IPS-18a (cell line): ENCODE measurements around the gene PAFAH1B1.
"Not testable (repeated sequence)": the region's sequence is repeated elsewhere in the genome, so short reads cannot be mapped to it uniquely, and the experiment has no call there.

Experiments
- H3K27ac ChIP-seq: one replicate; pipeline ENCODE4 v1.5.1; 2013; ENCODE audit warnings: low read length
- H3K27me3 ChIP-seq: one replicate; pipeline ENCODE4 v1.6.1; 2013; ENCODE audit warnings: mild to moderate bottlenecking, low read length; ENCODE audit not compliant: control insufficient read depth, insufficient read depth
- H3K36me3 ChIP-seq: one replicate; pipeline ENCODE4 v1.6.1; 2013; ENCODE audit warnings: low read depth, low read length; ENCODE audit not compliant: control insufficient read depth
- H3K4me1 ChIP-seq: one replicate; pipeline ENCODE4 v1.6.1; 2013; ENCODE audit warnings: low read depth, low read length; ENCODE audit not compliant: control insufficient read depth
- H3K4me3 ChIP-seq: one replicate; pipeline ENCODE4 v1.5.1; 2013; ENCODE audit warnings: low read length
- H3K9ac ChIP-seq: one replicate; pipeline ENCODE4 v1.6.1; 2013; ENCODE audit warnings: mild to moderate bottlenecking, low read length, moderate library complexity
- H3K9me3 ChIP-seq: one replicate; pipeline ENCODE4 v1.6.1; 2013; ENCODE audit warnings: low read depth, low read length; ENCODE audit not compliant: control insufficient read depth

The PAFAH1B1 gene

DNA sequence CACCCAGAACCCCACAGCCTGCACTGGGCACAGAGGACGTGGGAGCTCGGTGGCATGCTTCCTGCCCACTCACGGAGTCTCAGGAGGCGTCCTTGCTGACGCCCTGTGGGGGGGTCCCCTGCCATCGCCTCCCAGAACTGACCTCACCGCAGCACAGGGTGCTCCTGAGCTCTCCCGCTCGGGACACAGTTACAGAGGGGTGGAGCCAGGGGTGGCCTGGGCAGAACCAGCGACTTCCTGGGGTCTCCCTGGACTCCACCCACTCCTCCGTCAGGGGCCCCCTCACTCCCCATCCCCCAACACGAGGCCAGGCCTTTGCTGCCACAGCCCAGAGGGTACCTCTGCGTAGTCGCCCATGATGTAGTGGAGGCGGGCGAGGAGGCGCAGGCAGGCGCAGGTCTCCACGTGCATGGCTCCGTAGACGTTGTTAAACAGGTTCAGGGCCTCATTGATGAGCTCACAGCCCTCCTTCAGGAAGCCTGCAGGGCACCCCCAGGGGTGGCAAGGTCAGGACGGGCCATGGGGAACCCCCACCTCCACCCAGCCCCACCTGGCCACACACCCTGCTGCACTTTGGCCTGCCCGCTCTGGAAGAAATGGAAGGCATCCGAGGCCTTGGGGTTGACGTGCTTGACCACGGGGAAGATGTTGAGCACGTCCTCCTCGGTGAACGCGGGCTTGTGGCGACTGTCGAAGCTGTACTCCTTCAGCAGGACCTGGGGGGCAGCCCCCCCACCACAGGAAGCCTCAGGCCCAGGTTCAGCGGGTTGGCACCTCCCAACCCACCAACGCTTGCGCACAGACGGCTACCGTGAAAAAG, 100.3 kb downstream of the PAFAH1B1 start:
- no peak overlapping the region for H3K9ac ChIP-seq

DNA sequence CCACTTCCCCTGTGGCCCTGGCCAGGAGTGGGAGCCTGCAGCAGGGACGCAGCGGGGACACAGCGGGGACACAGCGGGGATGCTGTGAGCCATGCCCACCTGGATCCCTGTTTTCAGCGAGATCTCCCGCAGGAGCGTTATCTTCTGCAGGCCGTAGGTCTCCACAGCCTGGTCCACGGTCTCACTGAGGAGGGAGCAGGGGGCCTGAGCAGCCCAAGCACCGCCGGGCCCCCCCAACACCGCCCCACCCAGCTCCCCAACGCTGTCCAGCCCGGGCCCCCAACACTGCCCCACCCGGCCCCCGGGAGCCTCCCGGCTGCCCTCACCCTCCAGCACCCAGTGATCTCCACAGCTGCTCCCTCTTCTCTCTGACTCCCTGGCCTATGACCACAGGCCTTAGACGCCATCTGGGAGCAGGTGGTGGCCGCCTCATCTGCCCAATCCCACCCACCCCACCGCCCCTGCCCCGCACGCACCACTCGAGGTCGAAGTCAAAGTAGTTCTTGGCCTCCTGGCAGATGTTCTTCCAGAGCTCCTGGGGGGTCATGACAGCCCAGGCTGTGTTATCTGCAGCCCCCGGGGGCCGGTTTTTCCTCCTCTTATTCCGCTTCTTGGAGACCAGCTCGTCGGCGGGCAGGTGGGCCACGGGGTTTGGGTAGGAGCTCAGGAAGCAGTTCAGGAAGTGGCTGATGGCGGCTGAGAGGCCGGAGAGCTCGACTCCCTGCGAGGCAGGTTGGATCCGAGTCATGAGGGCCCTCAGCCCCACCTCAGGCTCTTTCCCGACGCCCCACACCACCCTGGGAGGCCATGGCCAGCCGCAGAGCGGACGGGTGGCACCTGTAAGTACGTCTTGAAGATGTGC, 101.2 kb downstream of the PAFAH1B1 start:
- H3K4me1 ChIP-seq = no peaks in the 10 kb centered on the region
- peaks cover 16% of the 10 kb centered on the region for H3K36me3 ChIP-seq
- no peak overlapping the region for H3K4me3 ChIP-seq
- no peak overlapping the region for H3K27ac ChIP-seq
- H3K9ac ChIP-seq = no peak overlapping the region
- H3K27me3 ChIP-seq = no peaks in the 10 kb centered on the region
- no peaks in the 10 kb centered on the region for H3K9me3 ChIP-seq

More for the DNA sequence above, 100.3 kb downstream of the PAFAH1B1 start:
- peaks cover 16% of the 10 kb centered on the region for H3K36me3 ChIP-seq
- no peaks in the 10 kb centered on the region for H3K9me3 ChIP-seq
- no peaks in the 10 kb centered on the region for H3K27me3 ChIP-seq
- H3K4me1 ChIP-seq = no peaks in the 10 kb centered on the region
- H3K4me3 ChIP-seq = no peak overlapping the region
- H3K27ac ChIP-seq = no peak overlapping the region

DNA sequence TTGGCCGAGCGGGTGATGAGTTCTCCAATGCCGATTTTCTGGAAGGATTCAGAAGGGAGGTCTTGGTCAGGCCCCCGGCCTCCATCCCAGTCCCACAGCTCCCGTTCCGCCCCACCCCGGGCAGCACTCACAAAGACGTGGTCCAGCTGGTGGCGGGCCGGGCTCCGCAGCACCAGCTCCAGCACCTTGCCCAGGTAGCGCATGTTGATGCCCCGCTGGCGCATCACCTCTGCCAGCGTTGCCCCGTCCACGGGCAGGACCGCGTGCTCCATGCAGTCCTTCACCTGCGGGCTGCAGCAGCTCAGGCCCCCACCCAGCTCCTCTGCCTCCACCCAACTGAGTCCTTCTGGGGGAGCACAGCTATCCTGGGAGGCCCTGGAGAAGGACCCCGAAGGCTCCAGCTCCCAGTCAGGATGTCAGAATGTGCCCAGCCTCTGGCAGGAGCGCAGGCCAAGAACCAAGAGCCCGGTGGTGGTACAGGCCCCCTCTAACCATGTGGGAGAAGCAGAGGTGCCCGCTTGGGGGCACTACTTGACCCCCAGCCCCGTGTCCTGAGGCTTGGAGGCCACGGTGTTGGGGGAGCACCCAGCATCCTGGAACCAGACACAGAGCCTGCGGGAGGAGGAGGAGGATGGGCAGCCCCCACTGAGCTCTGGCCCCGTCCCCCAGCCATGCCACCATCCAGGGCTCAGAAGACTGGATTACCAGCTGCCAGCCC, 101.9 kb downstream of the PAFAH1B1 start:
- H3K4me3 ChIP-seq = no peak overlapping the region
- H3K27me3 ChIP-seq = no peaks in the 10 kb centered on the region
- no peaks in the 10 kb centered on the region for H3K9me3 ChIP-seq
- H3K27ac ChIP-seq = no peak overlapping the region
- peaks cover 16% of the 10 kb centered on the region for H3K36me3 ChIP-seq
- no peak overlapping the region for H3K9ac ChIP-seq
- no peaks in the 10 kb centered on the region for H3K4me1 ChIP-seq

DNA sequence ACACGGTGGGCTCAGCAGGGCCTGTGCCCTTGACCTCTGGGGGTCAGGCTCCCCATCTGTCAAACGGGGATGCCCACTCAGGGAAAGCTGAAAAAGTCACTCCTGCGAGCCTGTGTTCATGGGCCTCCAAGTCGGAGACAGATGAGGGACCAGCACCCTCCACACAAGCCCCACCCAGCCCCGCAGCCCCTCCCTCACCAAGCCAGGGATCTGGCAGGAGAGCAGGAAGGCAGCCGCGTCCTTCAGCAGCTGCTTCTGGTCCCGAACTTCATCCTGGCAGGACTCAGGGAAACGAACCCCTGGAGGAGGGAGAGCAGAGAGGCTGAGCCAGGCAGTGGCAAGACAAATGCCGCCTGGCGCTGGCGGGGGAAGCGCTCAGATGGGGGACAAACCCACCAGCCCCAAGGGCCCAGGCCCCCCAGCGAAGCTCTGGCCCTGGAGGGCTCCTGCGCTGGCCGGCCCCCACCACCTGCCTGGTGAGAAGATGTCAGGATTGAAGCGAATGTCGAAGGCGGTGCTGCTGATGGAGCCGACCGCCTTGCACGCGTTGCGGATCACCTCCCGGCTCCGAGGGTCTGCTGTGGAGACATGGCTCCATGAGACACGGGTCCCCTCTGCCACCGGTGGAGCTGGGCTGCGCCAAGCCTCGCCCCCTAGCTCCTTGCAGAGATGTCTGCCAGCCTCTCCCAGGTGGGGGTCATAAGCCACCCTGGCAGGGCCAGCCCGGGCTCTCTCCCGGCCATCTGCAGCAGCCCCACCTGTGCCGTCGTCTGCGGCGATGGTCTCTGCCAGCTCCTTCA, 102.7 kb downstream of the PAFAH1B1 start:
- no peak overlapping the region for H3K4me3 ChIP-seq
- H3K27ac ChIP-seq = no peak overlapping the region
- H3K27me3 ChIP-seq = no peaks in the 10 kb centered on the region
- H3K9me3 ChIP-seq = no peaks in the 10 kb centered on the region
- H3K9ac ChIP-seq = no peak overlapping the region
- H3K36me3 ChIP-seq = peaks cover 16% of the 10 kb centered on the region
- no peaks in the 10 kb centered on the region for H3K4me1 ChIP-seq

DNA sequence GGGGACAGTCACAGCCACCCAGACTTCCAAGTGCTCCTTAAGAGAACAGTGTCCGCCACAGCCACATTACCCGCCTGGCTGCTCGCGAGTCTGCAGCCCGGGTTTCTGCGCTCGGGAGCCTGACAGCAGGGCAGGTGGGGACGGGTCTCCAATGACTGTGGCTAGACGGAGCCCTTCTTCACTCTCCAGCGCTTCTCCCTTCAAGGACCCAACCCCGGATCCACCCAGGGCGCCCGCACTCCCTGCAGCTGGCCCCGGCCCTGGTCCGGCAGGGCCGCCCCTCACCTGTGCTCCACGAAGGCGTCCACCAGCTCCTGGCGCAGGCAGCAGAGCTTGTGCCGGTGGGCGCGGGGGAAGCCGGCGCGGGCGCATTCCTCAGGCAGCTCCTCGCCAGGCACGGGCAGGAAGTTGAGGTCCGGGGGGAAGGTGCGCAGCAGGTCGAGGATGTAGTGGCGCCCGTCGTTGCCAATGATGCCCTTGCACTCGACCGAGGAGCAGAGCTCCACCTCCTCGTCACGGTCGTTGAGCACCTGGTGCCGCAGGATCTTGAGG, 104.2 kb downstream of the PAFAH1B1 start:
- Histone ChIP-seq H3K4me1 (no peaks in the 10 kb centered on the region), H3K27me3 (no peaks in the 10 kb centered on the region), H3K9me3 (no peaks in the 10 kb centered on the region), H3K27ac (no peak overlapping the region), H3K9ac (no peak overlapping the region), H3K36me3 (peaks cover 16% of the 10 kb centered on the region), H3K4me3 (no peak overlapping the region)

DNA sequence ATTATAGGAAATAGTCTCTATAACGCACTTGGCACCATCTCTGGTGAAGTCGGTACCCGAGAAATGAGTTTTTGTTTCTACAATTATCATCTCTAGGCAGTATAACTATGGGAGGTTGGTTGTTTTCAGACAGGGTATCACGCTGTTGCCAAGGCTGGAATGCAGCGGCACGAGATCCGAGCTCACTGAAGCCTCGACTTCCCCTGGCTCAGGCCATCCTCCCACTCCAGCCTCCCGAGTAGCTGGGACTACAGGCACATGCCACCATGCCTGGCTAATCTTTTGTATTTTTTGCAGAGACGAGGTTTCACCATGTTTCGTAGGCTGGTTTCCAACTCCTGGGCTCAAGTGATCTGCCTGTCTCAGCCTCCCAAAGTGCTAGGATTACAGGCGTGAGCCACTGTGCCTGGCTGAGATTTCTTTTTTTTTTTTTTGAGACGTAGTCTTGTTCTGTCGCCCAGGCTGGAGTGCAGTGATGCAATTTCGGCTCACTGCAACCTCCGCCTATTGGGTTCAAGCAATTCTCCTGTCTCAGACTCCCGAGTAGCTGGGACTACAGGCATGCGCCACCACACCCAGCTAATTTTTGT, 105.9 kb downstream of the PAFAH1B1 start:
- H3K36me3 ChIP-seq = peaks cover 18% of the 10 kb centered on the region
- not testable (repeated sequence) for H3K4me1 ChIP-seq, H3K27me3 ChIP-seq, H3K9me3 ChIP-seq, H3K4me3 ChIP-seq, H3K9ac ChIP-seq, H3K27ac ChIP-seq

DNA sequence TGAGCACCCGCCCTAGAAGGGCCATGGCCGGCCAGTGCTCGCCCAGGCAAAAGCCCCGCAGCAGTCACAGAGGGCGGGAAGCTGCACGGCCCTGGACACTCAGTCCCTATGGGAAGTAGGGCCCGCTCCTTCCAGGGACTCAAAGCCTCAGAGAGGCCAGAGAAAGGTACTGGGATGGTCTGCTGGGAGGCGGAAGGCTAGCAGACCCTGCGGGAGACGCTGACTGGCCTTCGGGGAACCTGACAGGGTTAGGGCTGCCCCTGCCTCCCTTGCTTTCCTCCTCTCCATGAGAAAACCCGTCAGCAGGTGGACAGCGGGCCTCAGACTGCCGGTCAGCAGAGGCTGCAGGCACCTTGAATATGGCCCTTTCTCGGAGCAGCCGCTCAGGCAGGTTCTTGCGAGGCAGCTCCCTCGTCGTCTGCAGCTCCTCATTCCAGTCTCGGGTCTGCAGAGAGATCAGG, 106.6 kb downstream of the PAFAH1B1 start:
- peaks cover 5% of the 10 kb centered on the region for H3K4me1 ChIP-seq
- H3K27me3 ChIP-seq = no peaks in the 10 kb centered on the region
- H3K4me3 ChIP-seq = no peak overlapping the region
- no peak overlapping the region for H3K27ac ChIP-seq
- peaks cover 18% of the 10 kb centered on the region for H3K36me3 ChIP-seq
- no peak overlapping the region for H3K9ac ChIP-seq
- H3K9me3 ChIP-seq = no peaks in the 10 kb centered on the region

DNA sequence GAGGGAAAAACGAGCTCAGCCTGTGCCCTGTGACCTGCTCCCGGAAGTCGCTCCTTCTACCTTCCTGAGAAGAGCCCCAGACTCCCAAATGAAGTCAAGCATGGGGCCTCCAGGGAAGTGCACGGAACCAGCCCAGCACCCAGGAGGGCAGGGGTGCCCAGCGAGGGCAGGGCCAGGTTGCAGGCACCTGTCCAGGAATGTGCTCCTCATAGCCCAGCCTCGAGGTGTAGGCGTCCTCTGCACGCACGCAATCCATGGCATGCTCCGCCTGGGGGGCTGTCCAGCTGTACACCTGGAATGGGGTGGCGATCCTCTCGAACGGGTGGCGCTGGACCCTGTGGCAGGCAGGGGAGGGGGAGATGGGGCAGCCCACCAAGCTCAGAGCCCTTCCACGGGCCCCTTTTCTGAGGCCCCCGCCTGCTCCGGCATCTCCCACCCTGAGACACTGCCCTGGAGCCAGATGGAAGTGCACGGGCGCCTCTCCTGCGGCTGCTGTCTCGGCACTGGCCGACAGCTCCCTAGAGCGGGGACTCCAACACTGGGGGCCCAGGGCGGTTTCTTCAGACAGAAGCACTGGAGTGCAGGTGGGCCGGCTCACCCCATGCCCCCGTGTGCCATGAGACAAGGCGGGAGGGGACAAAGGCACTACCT, 107.2 kb downstream of the PAFAH1B1 start:
- no peak overlapping the region for H3K9ac ChIP-seq
- H3K4me1 ChIP-seq = peaks cover 9% of the 10 kb centered on the region
- no peaks in the 10 kb centered on the region for H3K27me3 ChIP-seq
- H3K4me3 ChIP-seq = no peak overlapping the region
- no peak overlapping the region for H3K27ac ChIP-seq
- no peaks in the 10 kb centered on the region for H3K9me3 ChIP-seq
- H3K36me3 ChIP-seq = peaks cover 14% of the 10 kb centered on the region

DNA sequence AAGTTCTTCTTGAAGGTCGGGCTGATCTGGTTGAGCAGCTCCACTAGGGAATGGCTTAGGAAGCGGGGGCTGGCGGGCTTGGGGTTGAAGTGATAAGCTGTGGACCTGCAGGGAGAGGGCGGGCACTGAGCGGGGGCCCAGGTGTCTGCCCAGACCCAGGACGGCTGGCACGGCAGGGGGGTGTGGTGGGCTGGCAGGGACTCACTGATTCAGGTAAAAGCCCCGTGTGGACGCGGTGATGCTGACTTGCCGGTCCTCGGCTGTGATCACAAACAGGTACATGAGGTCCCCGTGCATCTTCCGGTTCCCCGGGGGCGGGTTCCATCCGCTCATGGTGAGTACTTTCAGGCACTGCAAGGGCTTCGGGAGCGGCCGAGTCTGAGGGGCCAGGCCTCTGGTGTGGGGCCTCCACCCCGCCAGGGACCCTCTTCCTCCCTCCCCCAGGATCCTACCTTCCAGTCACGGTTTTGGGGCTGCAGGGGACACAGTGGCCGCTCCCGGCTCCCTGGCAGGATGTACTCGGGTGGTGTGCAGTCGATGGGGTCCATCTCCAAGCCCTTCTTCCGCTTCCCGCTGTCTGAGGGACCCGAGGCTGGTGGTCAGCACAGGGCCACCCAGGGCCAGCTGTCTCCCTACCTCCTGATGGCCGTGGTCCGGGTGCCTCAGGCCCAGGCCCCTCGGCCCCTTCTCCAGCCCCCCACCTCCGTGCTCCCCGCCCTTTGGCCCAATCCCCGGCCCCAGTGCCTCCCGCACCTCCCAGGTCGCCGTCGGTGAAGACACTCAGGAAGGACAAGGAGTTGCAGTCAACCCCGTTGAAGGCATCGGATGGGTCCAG, 107.9 kb downstream of the PAFAH1B1 start:
- no peak overlapping the region for H3K9ac ChIP-seq
- peaks cover 9% of the 10 kb centered on the region for H3K4me1 ChIP-seq
- peaks cover 8% of the 10 kb centered on the region for H3K36me3 ChIP-seq
- H3K4me3 ChIP-seq = no peak overlapping the region
- no peaks in the 10 kb centered on the region for H3K9me3 ChIP-seq
- no peaks in the 10 kb centered on the region for H3K27me3 ChIP-seq
- no peak overlapping the region for H3K27ac ChIP-seq
